Psoas muscle (tissue), 8 donors: ENCODE results near the gene GATB. TPM values are rescaled to one million over a fixed set of nuclear protein-coding genes. Genes with fewer than 3 reads are reported as not detected.

Source experiments
- ATAC-seq, 4 donors: fragments of 200-7000 bp; cut with Tn5 transposase; one replicate each; pipeline ENCODE4 v1.9.1; 2020; ENCODE audit warnings: moderate library complexity in 3 of 4, mild to moderate bottlenecking in 2 of 4
- DNase-seq, 2 donors: peaks; one replicate each; pipeline ENCODE4 v3.0.0-alpha.2; 2020
- H3K27ac ChIP-seq: fragments of 200-600 bp; one replicate; pipeline ENCODE4 v1.8.0; 2022
- H3K27me3 ChIP-seq, 3 donors: fragments of 200-600 bp in 1 of 3; one replicate each; pipeline versions ENCODE4 v1.6.1 to v1.8.0; 2013 to 2022; ENCODE audit warnings: low read length in 2 of 3, mild to moderate bottlenecking in 2 of 3, moderate library complexity in 1 of 3; ENCODE audit not compliant: insufficient read depth in 3 of 3
- H3K36me3 ChIP-seq, 2 donors: fragments of 200-600 bp in 1 of 2; one replicate each; pipeline versions ENCODE4 v1.6.1 to v1.8.0; 2013 to 2022; ENCODE audit warnings: low read depth in 1 of 2, mild to moderate bottlenecking in 1 of 2, moderate library complexity in 1 of 2; ENCODE audit not compliant: insufficient read depth in 1 of 2
- H3K4me1 ChIP-seq: fragments of 200-600 bp; one replicate; pipeline ENCODE4 v1.8.0; 2022
- H3K4me3 ChIP-seq: fragments of 200-600 bp; one replicate; pipeline ENCODE4 v1.8.0; 2022; ENCODE audit warnings: mild to moderate bottlenecking
- H3K9me3 ChIP-seq: fragments of 200-600 bp; one replicate; pipeline ENCODE4 v1.8.0; 2022
- CTCF ChIP-seq: fragments of 200-600 bp; IDR thresholded peaks from one replicate; pipeline ENCODE4 v1.8.0; 2022; ENCODE audit warnings: antibody characterized with exemption
- WGBS, 3 donors: extraction: QIAGEN DNeasy Blood & Tissue Kit; methylation state at CpG; one replicate each; pipeline versions ENCODE4 v1.1.6 to v1.1.7; 2013; 5-methylcytosine and 5-hydroxymethylcytosine counted together
- intact Hi-C, 2 donors: fragments of 100-400 bp; cut with DNase I; formaldehyde crosslinking; loops; one replicate each; pipeline versions ENCODE4 v1.11.0 to v1.14.2; 2022
- polyA plus RNA-seq, 3 donors: library from polyadenylated mRNA; stranded (reverse); fragments of 200-250 nt; gene quantifications; one replicate each; pipeline ENCODE4 v1.2.3, GENCODE V29; 2013
- total RNA-seq, 4 donors: library from RNA; stranded (reverse); fragmentation: NEBNext Ultra II Directional in 2 of 4; extraction: Animal tissue kit (Norgen Biotek cat#: 25700) in 2 of 4; gene quantifications; one replicate each; pipeline versions ENCODE4 v1.2.1 to v1.2.4, GENCODE V29; 2021 to 2023
- donor health status: healthy with polysubstance abuse.
- donor health status: DM: no; HTN: no; CAD: no; lungs with moderate emphysema.
- donor health status: Bipolar disorder and iron deficiency.
- donor health status: healthy.
- donor health status: DM: yes; HTN: yes; CAD: no.
- donor health status: DM: no; HTN: no; CAD: no.
- donor health status: DM: no; HTN: no; CAD: no.
- donor health status: DM: yes; HTN: yes; CAD: no.

GATB gene
- total and polyA plus RNA-seq, 7 donors, result 22.8 to 36.6 (median 28.3) TPM

- no peak overlapping the region for H3K27ac ChIP-seq
- ATAC-seq (no peak), DNase-seq (no peak)
- H3K4me1 ChIP-seq, result peaks cover 18% of the 10 kb centered on the region
- TF ChIP-seq CTCF, result no peak
- WGBS, 3 donors, result 68 to 73% (median 70%) methylated on average over 5 of the region's 5 CpGs
- H3K9me3 ChIP-seq, result no peaks in the 10 kb centered on the region
- intact Hi-C loops, result no loop called here
- H3K36me3 ChIP-seq, result no peaks in the 10 kb centered on the region
- H3K4me3 ChIP-seq, result no peak overlapping the region
- H3K27me3 ChIP-seq, result no peaks in the 10 kb centered on the region
Measured at GRCh38 chr4:151628001-151628608, 132.7 kb downstream of the GATB start.

GRCh38 chr4:151627491-151627890 lies 133.3 kb downstream of the GATB start:
- no peaks in the 10 kb centered on the region for H3K36me3 ChIP-seq
- no peaks in the 10 kb centered on the region for H3K9me3 ChIP-seq
- intact Hi-C loops, result no loop called here
- no peak overlapping the region for H3K4me3 ChIP-seq
- H3K27me3 ChIP-seq, result no peaks in the 10 kb centered on the region
- ATAC-seq (peak in 1 of 4 donors; percentile 33), DNase-seq (no peak)
- no peak for TF ChIP-seq CTCF
- no peak overlapping the region for H3K27ac ChIP-seq
- peaks cover 18% of the 10 kb centered on the region for H3K4me1 ChIP-seq
- 39 to 66% (median 61%) methylated on average over 1 of the region's 1 CpG for WGBS, 3 donors

GRCh38 chr4:151626751-151627150 lies 134.1 kb downstream of the GATB start:
- ATAC-seq (no peak), DNase-seq (no peak)
- peaks cover 21% of the 10 kb centered on the region for H3K4me1 ChIP-seq
- no peak for TF ChIP-seq CTCF
- no peak overlapping the region for H3K27ac ChIP-seq
- 47 to 56% (median 51%) methylated on average over 3 of the region's 3 CpGs for WGBS, 3 donors
- no peaks in the 10 kb centered on the region for H3K9me3 ChIP-seq
- no peak overlapping the region for H3K4me3 ChIP-seq
- H3K36me3 ChIP-seq, result no peaks in the 10 kb centered on the region
- no peaks in the 10 kb centered on the region for H3K27me3 ChIP-seq
- intact Hi-C loops, result no loop called here

GRCh38 chr4:151626228-151626627 lies 134.6 kb downstream of the GATB start:
- intact Hi-C loops, result no loop called here
- 75 to 90% (median 82%) methylated on average over 3 of the region's 3 CpGs for WGBS, 3 donors
- DNase-seq (no peak), ATAC-seq (peak; percentile 40 to 76 (median 66))
- Histone ChIP-seq H3K4me1 (peaks cover 21% of the 10 kb centered on the region), H3K9me3 (no peaks in the 10 kb centered on the region), H3K36me3 (no peaks in the 10 kb centered on the region), H3K27ac (no peak overlapping the region), H3K4me3 (no peak overlapping the region), H3K27me3 (no peaks in the 10 kb centered on the region)
- TF ChIP-seq CTCF, result no peak
